EL (cell line): ENCODE measurements around the gene LMTK2.
A peak's percentile ranks its signal among the peaks of the same experiment; 100 is the strongest.
"Not testable (repeated sequence)": the region's sequence is repeated elsewhere in the genome, so short reads cannot be mapped to it uniquely, and the experiment has no call there.

Experiments
- DNase-seq: peaks from one replicate; pipeline ENCODE4 v3.0.0-alpha.2; 2016

Gene LMTK2

GRCh38 chr7:98107313-98107721 is 655 bp downstream of the LMTK2 start:
- DNase-seq: peak; percentile 18

- no peak for DNase-seq
These were observed 3.8 kb downstream of the LMTK2 start for GRCh38 chr7:98110249-98111022.

- no peak for DNase-seq
These were observed 5.4 kb downstream of the LMTK2 start for GRCh38 chr7:98112077-98112476.

- no peak for DNase-seq
These were observed 9.3 kb downstream of the LMTK2 start for GRCh38 chr7:98115746-98116525.

- peak; percentile 42 for DNase-seq
These were observed 10.2 kb downstream of the LMTK2 start for GRCh38 chr7:98116656-98117461.

GRCh38 chr7:98119256-98119918 is 12.7 kb downstream of the LMTK2 start:
- peak; percentile 80 for DNase-seq

- no peak for DNase-seq
These were observed 13.9 kb downstream of the LMTK2 start for GRCh38 chr7:98120559-98120958.

- DNase-seq: not testable (repeated sequence)
These were observed 14.7 kb downstream of the LMTK2 start for GRCh38 chr7:98121388-98121787.

- no peak for DNase-seq
These were observed 16.7 kb downstream of the LMTK2 start for GRCh38 chr7:98123365-98123696.

- DNase-seq: no peak
These were observed 19.1 kb downstream of the LMTK2 start for GRCh38 chr7:98125759-98126158.

GRCh38 chr7:98126311-98127142 is 19.9 kb downstream of the LMTK2 start:
- peak; percentile 37 for DNase-seq

GRCh38 chr7:98128346-98128745 is 21.7 kb downstream of the LMTK2 start:
- no peak for DNase-seq

GRCh38 chr7:98130959-98131358 is 24.3 kb downstream of the LMTK2 start:
- no peak for DNase-seq

- peak; percentile 18 for DNase-seq
These were observed 26.5 kb downstream of the LMTK2 start for GRCh38 chr7:98133181-98133580.

GRCh38 chr7:98133621-98134303 is 27.1 kb downstream of the LMTK2 start:
- peak; percentile 60 for DNase-seq

- DNase-seq: no peak
These were observed 28.0 kb downstream of the LMTK2 start for GRCh38 chr7:98134420-98135228.

- no peak for DNase-seq
These were observed 29.3 kb downstream of the LMTK2 start for GRCh38 chr7:98135984-98136383.

GRCh38 chr7:98136423-98136822 is 29.8 kb downstream of the LMTK2 start:
- DNase-seq: no peak

GRCh38 chr7:98137134-98137825 is 30.6 kb downstream of the LMTK2 start:
- DNase-seq: no peak

GRCh38 chr7:98137826-98138151 is 31.1 kb downstream of the LMTK2 start:
- no peak for DNase-seq
